LHCN-M2 (cell line): ENCODE measurements around the gene TTC13. TPM values are rescaled to one million over a fixed set of nuclear protein-coding genes. Genes with fewer than 3 reads are reported as not detected.

Experiments used
- DNase-seq: peaks from one replicate; pipeline ENCODE4 v3.0.0-alpha.2; 2012; ENCODE audit warnings: low read depth
- total RNA-seq: library from RNA; depleted of rRNA; stranded (reverse); fragments of >200 nt; gene quantifications from 2 replicates; pipeline ENCODE4 v1.2.3, GENCODE V29; 2014

Gene TTC13
- total RNA-seq, 1 experiment from 2014 or later = 10.2 TPM

GRCh38 chr1:230869500-230869899, 109.2 kb downstream of the TTC13 start:
- no peak for DNase-seq

GRCh38 chr1:230868736-230869385, 109.8 kb downstream of the TTC13 start:
- DNase-seq = no peak

- DNase-seq = peak; percentile 38
Observed at GRCh38 chr1:230867903-230868735, 110.5 kb downstream of the TTC13 start, which contains the start of gene C1orf198. C1orf198 (minus strand) TSS chr1:230868521; CDS start chr1:230868512, 9 bp downstream.

DNA sequence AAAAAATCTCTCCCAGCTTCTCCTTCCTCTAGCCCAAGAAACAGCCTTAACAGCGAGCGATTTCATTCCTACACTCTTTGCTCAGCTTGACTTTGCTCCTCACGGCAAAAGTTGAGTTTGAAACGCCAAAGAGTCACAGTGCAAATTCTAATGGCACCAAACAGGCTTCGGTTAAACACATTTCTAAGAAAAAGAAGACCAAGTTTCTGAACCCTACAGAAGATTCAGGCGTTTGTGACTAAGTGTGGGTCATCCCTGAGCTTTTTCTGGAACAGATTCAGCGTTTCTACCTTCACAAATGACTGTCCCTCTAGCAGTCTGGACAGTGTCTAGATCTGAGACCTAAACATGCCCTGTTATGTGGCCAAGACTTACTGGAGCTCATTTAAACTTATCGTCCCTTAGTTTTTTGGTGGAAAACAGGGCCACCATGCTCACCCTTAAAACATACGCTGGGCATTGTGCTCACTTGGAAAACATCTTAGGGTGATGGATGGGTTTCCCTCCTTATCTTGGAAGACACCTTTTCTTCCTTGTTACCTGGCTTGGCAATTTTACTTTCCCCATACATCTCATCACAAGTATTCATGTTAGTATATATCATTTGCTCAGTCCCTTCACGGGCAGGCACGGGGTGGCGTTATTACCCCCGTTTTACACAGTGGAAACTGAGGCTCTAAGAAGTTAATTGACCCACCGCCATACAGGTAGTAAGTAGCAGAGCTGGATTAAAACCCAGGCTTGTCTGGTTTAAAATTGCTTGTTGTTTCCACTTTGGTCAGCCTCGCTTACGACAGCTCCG, 111.4 kb downstream of the TTC13 start:
- no peak for DNase-seq

- DNase-seq = peak; percentile 21
Observed at GRCh38 chr1:230866171-230867070, 112.2 kb downstream of the TTC13 start.

- DNase-seq = no peak
Observed at GRCh38 chr1:230865062-230865817, 113.4 kb downstream of the TTC13 start.

DNA sequence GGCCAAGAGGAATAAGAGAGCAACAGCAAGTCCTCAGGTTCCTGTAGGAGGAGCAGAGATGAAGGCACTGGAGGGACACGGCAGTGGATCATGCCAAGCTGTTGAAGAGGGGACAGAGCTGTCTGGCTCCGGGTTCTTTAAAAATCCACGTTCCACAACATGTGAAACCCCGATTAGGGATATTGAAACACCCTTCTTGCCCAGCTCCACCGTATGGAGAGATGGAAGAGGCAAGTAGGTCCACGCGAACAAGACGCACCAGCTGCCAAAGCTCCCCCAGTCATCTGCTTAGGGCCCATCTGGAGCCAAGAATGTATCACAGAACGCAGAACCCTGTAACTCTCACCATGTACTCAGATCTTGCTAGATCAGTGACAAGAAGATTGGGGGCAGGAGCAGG, 114.2 kb downstream of the TTC13 start:
- no peak for DNase-seq

GRCh38 chr1:230863449-230863848, 115.2 kb downstream of the TTC13 start:
- no peak for DNase-seq

DNA sequence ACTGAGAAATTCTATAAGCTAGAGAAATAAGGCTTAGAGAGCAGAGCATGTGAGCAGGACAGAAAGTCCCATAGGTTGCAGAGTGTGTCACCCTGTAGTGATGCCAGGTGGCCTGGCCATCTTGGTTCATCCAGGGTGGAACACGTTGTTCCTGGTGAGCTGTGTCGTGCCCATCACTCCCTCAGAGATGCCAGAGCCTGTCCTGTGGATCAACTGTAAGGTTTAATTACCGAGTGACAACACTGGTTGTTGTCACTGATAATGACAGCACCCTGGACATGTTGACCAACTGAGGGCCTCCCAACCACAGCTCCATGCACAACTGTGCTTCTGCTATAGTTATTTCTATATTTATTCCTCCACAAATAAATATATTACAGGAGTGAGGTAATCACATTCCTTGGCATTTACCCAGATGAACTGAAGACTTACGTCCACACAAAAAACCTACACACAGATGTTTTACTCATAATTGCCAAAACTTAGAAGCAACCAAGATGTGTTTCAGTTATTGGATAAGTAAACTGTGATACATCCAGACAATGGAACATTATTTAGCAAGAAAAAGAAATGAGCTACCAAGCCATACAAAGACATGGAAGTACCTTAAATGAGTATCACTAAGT, 116.6 kb downstream of the TTC13 start:
- DNase-seq = peak; percentile 32

DNA sequence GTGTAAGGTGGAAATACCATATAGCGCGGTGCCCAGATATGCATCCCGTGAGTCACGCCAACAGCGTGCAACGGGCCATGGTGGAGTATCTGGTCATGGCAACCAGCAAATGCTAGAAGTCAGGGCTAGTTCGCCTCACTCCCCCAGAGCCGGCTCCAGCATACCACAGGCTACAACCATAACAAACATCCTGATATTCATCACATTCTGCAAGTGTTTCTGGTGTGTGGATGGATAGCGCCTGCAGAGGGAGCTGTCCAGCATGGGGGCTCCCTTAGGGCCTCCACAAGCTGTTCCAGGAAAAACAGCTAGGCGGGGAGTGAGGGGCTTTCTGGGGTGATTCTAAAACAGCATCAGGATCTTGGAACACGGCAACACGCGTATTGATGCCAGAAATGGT, 117.2 kb downstream of the TTC13 start:
- DNase-seq = no peak

- DNase-seq = no peak
Observed at GRCh38 chr1:230860617-230861384, 117.9 kb downstream of the TTC13 start.

- DNase-seq = no peak
Observed at GRCh38 chr1:230858918-230859729, 119.5 kb downstream of the TTC13 start.

GRCh38 chr1:230858236-230858820, 120.3 kb downstream of the TTC13 start:
- no peak for DNase-seq

DNA sequence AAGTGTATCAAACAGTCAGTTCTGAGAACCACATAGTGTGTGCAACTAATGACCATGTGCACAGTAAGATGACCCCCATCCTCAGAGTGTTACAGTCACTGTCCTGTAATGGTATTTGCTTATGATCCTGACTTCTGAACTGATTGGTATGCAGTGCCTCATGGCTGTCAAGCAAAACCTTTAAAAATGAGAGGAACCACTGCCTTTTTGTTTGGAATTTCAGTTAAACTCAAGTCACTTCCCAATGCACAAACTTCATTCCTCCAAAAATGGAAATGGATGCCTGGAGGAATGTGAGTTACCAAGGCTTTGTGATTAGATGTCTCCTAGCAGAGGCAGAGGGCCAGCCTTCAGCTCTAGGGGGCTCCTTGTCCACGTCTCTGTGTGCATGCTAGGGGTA, 120.8 kb downstream of the TTC13 start:
- no peak for DNase-seq

- no peak for DNase-seq
Observed at GRCh38 chr1:230857077-230857476, 121.6 kb downstream of the TTC13 start.
